Measurements from ENCODE around the gene CDK4.
"Not testable (repeated sequence)": the region's sequence is repeated elsewhere in the genome, so short reads cannot be mapped to it uniquely, and the experiment has no call there.

The CDK4 gene

GRCh38 chr12:57724936-57725740, 27.0 kb downstream of the CDK4 start:
- no peak for DNase-seq
- TF ChIP-seq GATA1 (IDR thresholded peaks at IDR 0.05; ENCODE audit: low read depth, low read length) (no peak), POLR2A (IDR thresholded peaks at IDR 0.05; ENCODE audit: low read length) (no peak)

GRCh38 chr12:57724003-57724935, 27.8 kb downstream of the CDK4 start:
- no peak for DNase-seq
- TF ChIP-seq POLR2A (IDR thresholded peaks at IDR 0.05; ENCODE audit: low read length) (no peak), GATA1 (IDR thresholded peaks at IDR 0.05; ENCODE audit: low read depth, low read length) (no peak)

GRCh38 chr12:57723630-57723962, 28.5 kb downstream of the CDK4 start:
- no peak for DNase-seq
- TF ChIP-seq GATA1 (IDR thresholded peaks at IDR 0.05; ENCODE audit: low read depth, low read length) (no peak), POLR2A (IDR thresholded peaks at IDR 0.05; ENCODE audit: low read length) (no peak)

GRCh38 chr12:57722716-57723629, 29.1 kb downstream of the CDK4 start:
- no peak for TF ChIP-seq GATA1 (IDR thresholded peaks at IDR 0.05; ENCODE audit: low read depth, low read length)
- no peak for TF ChIP-seq POLR2A (IDR thresholded peaks at IDR 0.05; ENCODE audit: low read length)
- no peak for DNase-seq

- not testable (repeated sequence) for DNase-seq
Measured at GRCh38 chr12:57721846-57722608, 30.1 kb downstream of the CDK4 start.

- TF ChIP-seq POLR2A (IDR thresholded peaks at IDR 0.05; ENCODE audit: low read length) (no peak), GATA1 (IDR thresholded peaks at IDR 0.05; ENCODE audit: low read depth, low read length) (no peak)
- no peak for DNase-seq
Measured at GRCh38 chr12:57720606-57721595, 31.2 kb downstream of the CDK4 start.

- DNase-seq: no peak
- TF ChIP-seq GATA1 (IDR thresholded peaks at IDR 0.05; ENCODE audit: low read depth, low read length): no peak
- TF ChIP-seq POLR2A (IDR thresholded peaks at IDR 0.05; ENCODE audit: low read length): peak; percentile 4
Measured at GRCh38 chr12:57719777-57720605, 32.1 kb downstream of the CDK4 start.

GRCh38 chr12:57718641-57719528, 33.2 kb downstream of the CDK4 start:
- TF ChIP-seq GATA1 (IDR thresholded peaks at IDR 0.05; ENCODE audit: low read depth, low read length): no peak
- no peak for TF ChIP-seq POLR2A (IDR thresholded peaks at IDR 0.05; ENCODE audit: low read length)
- no peak for DNase-seq

GRCh38 chr12:57717846-57718640, 34.1 kb downstream of the CDK4 start:
- TF ChIP-seq GATA1 (IDR thresholded peaks at IDR 0.05; ENCODE audit: low read depth, low read length) (no peak), POLR2A (IDR thresholded peaks at IDR 0.05; ENCODE audit: low read length) (no peak)
- DNase-seq: no peak

GRCh38 chr12:57717131-57717530, 35.0 kb downstream of the CDK4 start:
- TF ChIP-seq POLR2A (IDR thresholded peaks at IDR 0.05; ENCODE audit: low read length) (no peak), GATA1 (IDR thresholded peaks at IDR 0.05; ENCODE audit: low read depth, low read length) (no peak)
- no peak for DNase-seq
